ACC112 (cell line): ENCODE measurements around the gene PIP5K1C.
A peak's percentile ranks its signal among the peaks of the same experiment; 100 is the strongest.

ENCODE experiments used
- H2AFZ ChIP-seq: fragments of 200-600 bp; sonication (generic); one replicate; pipeline ENCODE4 v1.6.0; 2017; ENCODE audit warnings: antibody characterized with exemption, low read length; ENCODE audit not compliant: unreplicated experiment
- H3K27ac ChIP-seq: fragments of 200-600 bp; sonication (generic); 2 replicates; pipeline ENCODE4 v1.5.1; 2014; ENCODE audit warnings: low read depth, mild to moderate bottlenecking, antibody characterized with exemption, low read length, moderate library complexity
- H3K27me3 ChIP-seq: fragments of 200-600 bp; sonication (generic); 2 replicates; pipeline ENCODE4 v1.6.1; 2014; ENCODE audit warnings: mild to moderate bottlenecking, antibody characterized with exemption, low read length, moderate library complexity, mixed read lengths; ENCODE audit not compliant: insufficient read depth
- H3K36me3 ChIP-seq: fragments of 200-600 bp; sonication (generic); 2 replicates; pipeline ENCODE4 v1.6.1; 2016; ENCODE audit warnings: mild to moderate bottlenecking, antibody characterized with exemption, low read length, moderate library complexity, mixed read lengths; ENCODE audit not compliant: insufficient read depth
- H3K4me1 ChIP-seq: fragments of 200-600 bp; sonication (generic); one replicate; pipeline ENCODE4 v1.6.1; 2016; ENCODE audit warnings: low read length, mixed read lengths; ENCODE audit not compliant: insufficient read depth, unreplicated experiment, control insufficient read depth
- H3K4me3 ChIP-seq: fragments of 200-600 bp; sonication (generic); 2 replicates; pipeline ENCODE4 v1.5.1; 2014; ENCODE audit warnings: mild to moderate bottlenecking, low read depth, low read length
- H3K79me2 ChIP-seq: fragments of 200-600 bp; sonication (generic); one replicate; pipeline ENCODE4 v1.6.0; 2016; ENCODE audit warnings: low read length; ENCODE audit not compliant: control insufficient read depth, unreplicated experiment, insufficient read depth

Gene PIP5K1C

GRCh38 chr19:3605361-3605760 is 94.9 kb downstream of the PIP5K1C start:
- H3K27me3 ChIP-seq: no peaks in the 10 kb centered on the region
- H3K27ac ChIP-seq: no peak overlapping the region
- H3K4me3 ChIP-seq: peak overlapping the region; percentile 90; the same call in 1 of the 2 replicates
- H3K79me2 ChIP-seq: no peaks in the 10 kb centered on the region
- no peak overlapping the region for H2AFZ ChIP-seq
- no peaks in the 10 kb centered on the region for H3K36me3 ChIP-seq
- H3K4me1 ChIP-seq: no peaks in the 10 kb centered on the region

DNA sequence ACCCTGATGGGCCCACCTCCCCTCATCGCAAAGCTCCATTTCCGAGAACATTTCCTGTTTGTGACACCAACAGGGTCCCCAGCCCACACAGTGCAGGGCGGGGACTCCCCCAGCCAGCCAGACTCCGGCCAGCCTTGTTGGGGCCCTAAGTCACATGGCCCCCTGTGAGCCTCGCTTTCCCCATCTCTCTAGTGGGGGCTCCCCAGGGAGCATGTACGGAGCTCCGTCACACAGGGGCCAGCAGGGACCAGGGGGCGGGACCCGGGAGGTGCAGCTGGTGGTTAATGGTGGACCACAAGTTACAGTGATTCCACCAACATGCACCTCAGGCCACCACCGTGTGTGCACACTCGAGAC is 95.3 kb downstream of the PIP5K1C start:
- no peak overlapping the region for H3K4me3 ChIP-seq
- H3K4me1 ChIP-seq: no peaks in the 10 kb centered on the region
- H2AFZ ChIP-seq: no peak overlapping the region
- no peaks in the 10 kb centered on the region for H3K79me2 ChIP-seq
- H3K27ac ChIP-seq: no peak overlapping the region
- no peaks in the 10 kb centered on the region for H3K36me3 ChIP-seq
- H3K27me3 ChIP-seq: no peaks in the 10 kb centered on the region

GRCh38 chr19:3604227-3604986 is 95.9 kb downstream of the PIP5K1C start:
- no peak overlapping the region for H3K27ac ChIP-seq
- H3K4me3 ChIP-seq: no peak overlapping the region
- no peak overlapping the region for H2AFZ ChIP-seq
- H3K36me3 ChIP-seq: no peaks in the 10 kb centered on the region
- H3K4me1 ChIP-seq: no peaks in the 10 kb centered on the region
- H3K79me2 ChIP-seq: no peaks in the 10 kb centered on the region
- H3K27me3 ChIP-seq: no peaks in the 10 kb centered on the region

DNA sequence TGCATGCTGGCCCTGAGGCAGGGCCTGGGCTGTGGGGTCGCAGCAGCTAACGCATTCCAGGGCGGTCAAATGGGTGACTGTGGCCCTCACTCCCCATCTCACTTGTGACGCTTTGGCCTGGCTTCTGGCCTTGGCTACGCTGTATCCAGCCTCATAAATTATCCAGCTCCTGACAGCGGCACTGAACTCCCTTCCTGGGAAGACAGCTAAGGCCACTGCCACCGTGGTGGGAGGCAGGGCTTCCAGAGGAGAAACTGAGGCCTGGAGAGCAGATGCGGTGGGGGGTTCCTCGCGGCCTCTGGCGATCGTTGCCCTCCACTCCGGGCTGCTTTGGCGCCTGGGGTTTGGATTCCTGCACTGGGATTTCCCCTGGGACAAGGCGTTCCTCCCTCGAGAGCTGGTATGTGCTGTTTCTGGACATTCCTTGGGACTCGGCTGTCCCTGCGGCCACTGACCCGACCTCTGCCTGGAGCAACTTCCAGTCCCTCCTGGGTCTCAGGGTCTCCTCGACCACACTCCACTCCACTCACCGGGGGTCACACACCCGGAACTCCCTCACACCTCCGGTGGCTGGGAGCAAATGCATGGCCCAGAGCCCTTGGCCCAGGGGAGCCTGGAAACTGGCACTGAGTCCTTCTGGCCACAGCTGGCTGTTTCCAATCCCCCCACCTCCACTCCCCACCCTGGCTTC is 97.0 kb downstream of the PIP5K1C start:
- no peak overlapping the region for H3K4me3 ChIP-seq
- H3K4me1 ChIP-seq: no peaks in the 10 kb centered on the region
- no peaks in the 10 kb centered on the region for H3K79me2 ChIP-seq
- no peaks in the 10 kb centered on the region for H3K27me3 ChIP-seq
- no peak overlapping the region for H2AFZ ChIP-seq
- no peaks in the 10 kb centered on the region for H3K36me3 ChIP-seq
- no peak overlapping the region for H3K27ac ChIP-seq

DNA sequence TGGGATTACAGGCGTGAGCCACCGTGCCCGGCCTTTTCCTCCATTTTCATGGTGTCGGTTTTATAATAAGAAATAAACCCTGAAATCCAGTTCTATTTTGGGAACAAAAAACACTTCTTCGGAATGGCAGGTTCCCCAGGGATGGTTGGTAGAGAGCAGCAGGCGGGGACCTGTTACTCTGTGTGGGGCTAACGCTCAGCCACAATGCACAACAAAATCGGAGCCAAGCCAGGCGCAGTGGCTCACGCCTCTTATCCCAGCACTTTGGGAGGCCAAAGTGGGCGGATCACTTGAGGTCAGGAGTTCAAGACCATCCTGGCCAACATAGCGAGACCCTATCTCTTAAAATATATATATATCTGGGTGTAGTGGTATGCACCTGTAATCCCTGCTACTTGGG is 99.2 kb downstream of the PIP5K1C start:
- H3K79me2 ChIP-seq: no peaks in the 10 kb centered on the region
- no peak overlapping the region for H3K27ac ChIP-seq
- H3K4me1 ChIP-seq: no peaks in the 10 kb centered on the region
- no peaks in the 10 kb centered on the region for H3K27me3 ChIP-seq
- H3K36me3 ChIP-seq: no peaks in the 10 kb centered on the region
- H3K4me3 ChIP-seq: no peak overlapping the region
- no peak overlapping the region for H2AFZ ChIP-seq

DNA sequence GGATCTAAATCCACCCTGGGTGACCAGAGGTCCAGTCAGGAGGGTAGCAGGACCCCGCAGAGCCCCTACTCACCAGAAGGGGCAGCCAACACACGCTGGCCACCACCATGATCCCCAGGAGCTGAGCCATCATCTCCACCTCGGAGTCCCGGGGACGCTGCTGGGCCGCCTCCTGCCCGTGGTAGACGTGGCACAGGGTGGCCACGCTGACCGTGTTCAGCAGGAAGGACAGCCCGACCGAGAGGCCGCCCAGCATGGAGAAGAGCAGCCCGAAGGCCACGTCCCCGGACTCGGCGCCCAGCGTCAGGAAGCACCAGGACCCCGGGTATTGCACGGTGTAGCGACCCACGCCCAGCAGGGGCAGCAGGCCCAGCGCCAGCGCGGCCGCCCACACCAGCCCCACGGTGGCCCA is 100.5 kb downstream of the PIP5K1C start:
- Histone ChIP-seq H3K27ac (no peak overlapping the region), H2AFZ (no peak overlapping the region), H3K4me1 (no peaks in the 10 kb centered on the region)

GRCh38 chr19:3595521-3596061 is 104.7 kb downstream of the PIP5K1C start:
- Histone ChIP-seq H2AFZ (no peak overlapping the region), H3K4me1 (no peaks in the 10 kb centered on the region), H3K4me3 (no peak overlapping the region), H3K79me2 (no peaks in the 10 kb centered on the region), H3K27me3 (no peaks in the 10 kb centered on the region), H3K27ac (no peak overlapping the region), H3K36me3 (no peaks in the 10 kb centered on the region)

More for the DNA sequence above, 100.5 kb downstream of the PIP5K1C start:
- H3K36me3 ChIP-seq: no peaks in the 10 kb centered on the region
- H3K4me3 ChIP-seq: no peak overlapping the region
- no peaks in the 10 kb centered on the region for H3K79me2 ChIP-seq
- H3K27me3 ChIP-seq: no peaks in the 10 kb centered on the region

DNA sequence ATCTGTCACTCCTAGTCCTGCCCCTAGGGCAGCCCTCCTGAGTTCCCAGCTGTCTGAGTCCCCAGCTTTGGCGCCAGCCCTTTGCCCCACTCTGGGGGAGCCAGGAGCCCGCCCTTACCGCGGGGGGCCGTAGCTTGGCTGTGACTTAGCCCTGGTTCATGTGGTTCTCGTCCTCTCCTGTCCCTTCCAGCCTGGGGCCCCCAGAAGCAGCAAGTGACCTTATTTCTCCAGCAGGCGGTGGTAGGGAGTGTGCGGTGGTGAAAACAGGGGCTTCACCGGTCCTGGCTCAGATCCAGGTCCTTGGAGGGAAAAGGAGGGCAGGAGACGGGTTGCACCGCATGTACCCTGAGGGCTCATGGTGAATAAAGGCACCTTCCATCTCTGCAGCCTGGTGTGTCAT is 107.1 kb downstream of the PIP5K1C start:
- Histone ChIP-seq H3K4me3 (no peak overlapping the region), H3K4me1 (no peaks in the 10 kb centered on the region), H3K27ac (no peak overlapping the region), H3K79me2 (no peaks in the 10 kb centered on the region), H3K27me3 (no peaks in the 10 kb centered on the region), H3K36me3 (no peaks in the 10 kb centered on the region), H2AFZ (no peak overlapping the region)

GRCh38 chr19:3591876-3592613 is 108.2 kb downstream of the PIP5K1C start:
- Histone ChIP-seq H3K27ac (no peak overlapping the region), H3K79me2 (no peaks in the 10 kb centered on the region), H2AFZ (no peak overlapping the region), H3K4me3 (no peak overlapping the region), H3K27me3 (no peaks in the 10 kb centered on the region), H3K4me1 (no peaks in the 10 kb centered on the region), H3K36me3 (no peaks in the 10 kb centered on the region)

DNA sequence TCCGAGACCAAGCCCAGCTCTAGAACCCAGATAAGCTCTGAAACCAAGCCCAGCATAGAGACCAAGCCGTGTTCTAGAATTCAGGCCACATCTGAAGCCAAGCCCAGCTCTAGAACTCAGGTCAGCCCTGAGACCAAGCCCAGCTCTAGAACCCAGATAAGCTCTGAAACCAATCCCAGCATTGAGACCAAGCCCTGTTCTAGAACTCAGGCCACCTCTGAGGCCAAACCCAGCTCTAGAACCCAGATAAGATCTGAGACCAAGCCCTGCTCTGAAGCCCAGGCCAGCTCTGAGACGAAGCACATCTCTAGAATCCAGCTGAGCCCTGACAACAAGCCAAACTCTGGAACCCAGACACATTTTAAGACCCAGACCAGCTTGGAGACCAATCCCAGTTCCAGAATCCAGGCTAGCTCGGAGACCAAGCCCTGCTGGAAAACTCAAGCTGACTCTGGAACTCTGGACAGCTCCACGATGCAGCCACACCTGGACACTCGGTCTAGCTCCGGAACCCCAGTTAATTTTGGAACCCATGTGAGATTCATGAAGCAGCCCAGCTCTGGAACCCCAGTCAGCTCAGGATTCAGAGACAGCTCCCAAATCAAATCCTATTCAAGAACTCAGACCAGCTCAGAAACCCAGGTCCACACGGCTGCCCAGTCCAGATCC is 109.1 kb downstream of the PIP5K1C start:
- Histone ChIP-seq H3K79me2 (no peaks in the 10 kb centered on the region), H3K27ac (no peak overlapping the region), H3K27me3 (peaks cover 2% of the 10 kb centered on the region; the same call in 1 of the 2 replicates), H2AFZ (no peak overlapping the region), H3K4me3 (no peak overlapping the region), H3K36me3 (no peaks in the 10 kb centered on the region), H3K4me1 (no peaks in the 10 kb centered on the region)
